GM19463 (cell line): ENCODE results near the gene TGIF1.
"Not testable (repeated sequence)": the region's sequence is repeated elsewhere in the genome, so short reads cannot be mapped to it uniquely, and the experiment has no call there.

Experiments
- ATAC-seq: cut with Tn5 transposase; IDR thresholded peaks from one replicate; pipeline ENCODE4 v1.9.1; 2021; ENCODE audit warnings: mild to moderate bottlenecking, moderate library complexity; ENCODE audit not compliant: unreplicated experiment

Gene TGIF1

GRCh38 chr18:3450012-3450798 is at the start of gene TGIF1:
Gene TGIF1 (plus strand): TSS chr18:3450172. CDS start chr18:3450490, 318 bp downstream.
- ATAC-seq: no peak

- no peak for ATAC-seq
These were observed 49.2 kb upstream of the TGIF1 start for GRCh38 chr18:3400567-3401296.

- ATAC-seq: peak; percentile 85
These were observed 48.0 kb upstream of the TGIF1 start for GRCh38 chr18:3401669-3402620.

GRCh38 chr18:3402982-3403451 is 47.0 kb upstream of the TGIF1 start:
- ATAC-seq: no peak

GRCh38 chr18:3405713-3406112 is 44.3 kb upstream of the TGIF1 start:
- no peak for ATAC-seq

GRCh38 chr18:3408107-3408506 is 41.9 kb upstream of the TGIF1 start:
- ATAC-seq: no peak

GRCh38 chr18:3409811-3410210 is 40.2 kb upstream of the TGIF1 start:
- ATAC-seq: no peak

- ATAC-seq: no peak
These were observed 39.7 kb upstream of the TGIF1 start for GRCh38 chr18:3410273-3410672.

GRCh38 chr18:3410876-3411275 is 39.1 kb upstream of the TGIF1 start:
- not testable (repeated sequence) for ATAC-seq

GRCh38 chr18:3411327-3411726 is 38.6 kb upstream of the TGIF1 start:
- no peak for ATAC-seq

GRCh38 chr18:3411854-3412268 is 38.1 kb upstream of the TGIF1 start:
- no peak for ATAC-seq

GRCh38 chr18:3412528-3412927 is 37.4 kb upstream of the TGIF1 start:
- ATAC-seq: not testable (repeated sequence)

GRCh38 chr18:3415110-3415509 is 34.9 kb upstream of the TGIF1 start:
- ATAC-seq: no peak

- ATAC-seq: no peak
These were observed 31.9 kb upstream of the TGIF1 start for GRCh38 chr18:3418083-3418482.

- ATAC-seq: no peak
These were observed 29.1 kb upstream of the TGIF1 start for GRCh38 chr18:3420919-3421279.

GRCh38 chr18:3422905-3423304 is 27.1 kb upstream of the TGIF1 start:
- no peak for ATAC-seq

- no peak for ATAC-seq
These were observed 25.6 kb upstream of the TGIF1 start for GRCh38 chr18:3424280-3424890.

GRCh38 chr18:3425030-3425429 is 24.9 kb upstream of the TGIF1 start:
- no peak for ATAC-seq

GRCh38 chr18:3425446-3425845 is 24.5 kb upstream of the TGIF1 start:
- no peak for ATAC-seq

- no peak for ATAC-seq
These were observed 23.9 kb upstream of the TGIF1 start for GRCh38 chr18:3426074-3426473.

GRCh38 chr18:3427944-3428343 is 22.0 kb upstream of the TGIF1 start:
- ATAC-seq: no peak
